Glomerular endothelial cell (primary cell): Measurements from ENCODE around the gene CNIH2. TPM values are rescaled to one million over a fixed set of nuclear protein-coding genes. Genes with fewer than 3 reads are reported as not detected.

Experiments
- DNase-seq: peaks from one replicate; pipeline ENCODE4 v3.0.0-alpha.2; 2011; ENCODE audit warnings: low read depth, low spot score; ENCODE audit errors: extremely low read depth
- total RNA-seq: library from RNA; depleted of rRNA; stranded (reverse); fragments of >200 nt; gene quantifications from 2 replicates; pipeline ENCODE4 v1.2.3, GENCODE V29; 2015

Gene CNIH2
- total RNA-seq, 1 donor from 2014 or later: not detected

DNA sequence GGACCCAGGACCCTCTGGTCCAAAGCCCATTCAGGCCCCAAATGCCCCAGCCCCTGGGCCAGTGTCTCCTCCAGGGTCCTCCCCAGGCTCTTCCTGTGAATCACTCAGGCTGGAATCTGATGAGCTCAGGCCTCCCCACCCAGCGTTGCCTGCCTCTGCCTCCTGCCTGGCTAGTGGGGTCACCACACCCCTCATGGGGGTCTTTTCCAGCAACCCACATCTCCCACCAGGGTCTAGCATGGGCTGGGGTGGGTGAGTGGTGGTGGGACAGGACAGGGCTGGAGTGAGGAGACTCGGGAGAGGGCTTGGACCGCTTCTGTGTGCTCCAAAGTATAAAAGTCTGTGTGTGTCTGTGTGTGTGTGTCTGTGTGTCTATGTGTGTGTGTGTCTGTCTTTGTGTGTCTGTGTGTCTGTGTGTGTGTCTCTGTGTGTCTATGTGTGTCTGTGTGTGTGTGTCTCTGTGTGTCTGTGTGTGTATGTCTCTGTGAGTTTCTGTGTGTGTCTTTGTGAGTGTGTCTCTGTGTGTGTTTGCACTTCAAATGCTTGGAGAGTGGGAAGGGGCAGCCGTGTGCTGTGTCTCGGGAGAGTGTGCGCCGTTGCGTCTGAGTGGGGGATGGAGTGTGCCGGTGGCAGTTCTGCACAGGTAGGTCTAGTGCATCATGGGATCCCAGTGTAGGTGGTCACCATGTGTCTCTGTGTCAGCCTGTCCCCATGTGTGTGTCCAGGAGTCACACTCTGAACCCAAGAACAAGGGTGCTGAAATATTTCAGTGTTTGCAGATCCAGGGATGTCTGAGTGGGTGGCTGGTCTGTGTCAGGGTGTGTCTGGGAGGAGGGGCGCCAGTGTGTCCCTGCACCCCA lies 49.4 kb downstream of the CNIH2 start:
- no peak for DNase-seq

DNA sequence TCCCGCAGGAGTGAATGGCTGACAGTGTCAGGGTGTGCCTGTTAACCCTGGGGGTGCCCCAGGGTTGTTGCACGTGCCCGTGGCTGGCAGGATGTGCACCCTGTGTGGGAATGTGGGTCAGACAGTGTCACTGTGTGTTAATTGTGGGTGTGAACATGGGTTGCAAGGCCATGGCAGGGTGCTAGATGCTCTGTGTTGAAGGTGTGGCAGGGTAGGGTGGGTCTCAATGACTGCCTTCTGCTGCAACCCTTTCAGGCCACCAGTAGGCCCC lies 50.0 kb downstream of the CNIH2 start:
- DNase-seq: no peak

DNA sequence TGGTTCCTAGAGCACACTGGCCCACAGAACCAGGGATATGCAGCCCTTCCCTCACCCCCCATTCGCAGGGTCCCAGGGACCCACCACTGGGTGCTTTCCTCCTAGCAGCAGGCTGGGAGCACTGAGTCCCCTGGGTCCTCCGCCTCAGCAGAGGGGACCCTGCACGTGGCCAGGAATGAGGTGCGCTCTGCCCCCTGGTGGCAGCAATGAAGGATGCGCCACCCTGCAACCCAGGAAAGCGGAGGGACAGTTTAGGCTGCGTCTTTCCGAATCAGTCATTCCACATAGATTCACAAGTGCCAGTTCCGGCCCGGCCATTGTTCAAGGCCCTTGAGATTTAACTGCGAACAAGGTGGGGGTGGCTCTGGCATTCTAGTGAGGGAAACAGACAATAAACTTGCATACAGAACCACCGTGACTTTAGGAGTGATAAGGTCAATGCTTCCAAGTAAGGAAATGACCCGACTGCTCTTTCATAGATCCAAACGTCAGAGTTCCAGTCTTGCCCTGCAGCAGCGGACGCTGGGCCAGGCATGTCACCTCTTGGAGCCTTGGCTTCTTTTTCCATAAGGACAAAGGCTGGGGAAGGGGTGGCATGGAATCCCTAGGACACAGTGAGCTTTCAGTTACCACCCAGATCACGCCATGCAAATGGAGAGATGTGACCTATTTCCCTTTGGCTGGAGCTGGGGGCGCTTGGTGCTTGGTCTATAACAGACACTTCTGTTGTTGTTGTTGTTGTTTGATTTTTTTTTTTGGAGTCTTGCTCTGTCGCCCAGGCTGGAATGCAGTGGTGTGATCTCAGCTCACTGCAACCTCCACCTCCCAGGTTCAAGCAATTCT lies 50.5 kb downstream of the CNIH2 start:
- no peak for DNase-seq

DNA sequence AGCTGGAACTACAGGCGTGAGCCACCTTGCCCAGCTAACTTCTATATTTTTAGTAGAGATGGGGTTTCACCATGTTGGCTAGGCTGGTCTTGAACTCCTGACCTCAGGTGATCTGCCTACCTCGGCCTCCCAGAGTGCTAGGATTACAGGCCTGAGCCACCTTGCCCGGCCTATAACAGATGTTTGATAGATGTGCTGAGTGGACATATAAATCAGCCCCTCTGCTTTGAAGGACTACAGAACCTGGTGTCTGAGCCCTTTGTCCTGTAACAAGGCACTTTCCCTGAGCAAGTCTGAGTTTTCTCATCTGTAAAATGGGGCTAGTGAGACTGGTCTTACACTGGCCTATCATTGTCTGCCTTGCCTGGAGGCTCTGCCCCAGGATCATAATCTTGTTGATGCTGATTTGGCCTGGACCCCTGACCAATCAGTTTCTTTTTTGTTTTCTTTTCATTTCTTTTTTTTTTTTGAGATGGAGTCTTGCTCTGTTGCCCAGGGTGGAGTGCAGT lies 51.2 kb downstream of the CNIH2 start:
- DNase-seq: no peak

DNA sequence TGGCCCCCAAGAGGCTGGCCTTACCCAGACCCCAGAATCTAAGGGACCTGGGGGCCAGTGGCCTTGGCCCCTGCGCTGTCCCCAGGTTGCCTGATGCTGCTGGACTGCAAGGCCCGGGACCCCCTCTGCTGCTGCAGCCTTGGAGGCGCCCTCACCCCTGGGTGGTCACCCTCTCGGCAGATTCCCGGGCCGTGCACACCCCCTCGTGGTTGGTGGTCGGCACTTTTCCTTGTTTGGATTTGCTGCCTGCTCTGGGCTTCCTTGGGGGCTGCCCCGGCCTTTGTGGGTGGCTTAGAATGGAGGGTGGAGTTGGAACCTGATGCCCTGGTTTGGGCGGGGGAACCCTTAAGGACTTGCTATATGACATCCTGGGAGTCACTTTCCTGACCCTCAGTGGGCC lies 53.0 kb downstream of the CNIH2 start:
- no peak for DNase-seq

DNA sequence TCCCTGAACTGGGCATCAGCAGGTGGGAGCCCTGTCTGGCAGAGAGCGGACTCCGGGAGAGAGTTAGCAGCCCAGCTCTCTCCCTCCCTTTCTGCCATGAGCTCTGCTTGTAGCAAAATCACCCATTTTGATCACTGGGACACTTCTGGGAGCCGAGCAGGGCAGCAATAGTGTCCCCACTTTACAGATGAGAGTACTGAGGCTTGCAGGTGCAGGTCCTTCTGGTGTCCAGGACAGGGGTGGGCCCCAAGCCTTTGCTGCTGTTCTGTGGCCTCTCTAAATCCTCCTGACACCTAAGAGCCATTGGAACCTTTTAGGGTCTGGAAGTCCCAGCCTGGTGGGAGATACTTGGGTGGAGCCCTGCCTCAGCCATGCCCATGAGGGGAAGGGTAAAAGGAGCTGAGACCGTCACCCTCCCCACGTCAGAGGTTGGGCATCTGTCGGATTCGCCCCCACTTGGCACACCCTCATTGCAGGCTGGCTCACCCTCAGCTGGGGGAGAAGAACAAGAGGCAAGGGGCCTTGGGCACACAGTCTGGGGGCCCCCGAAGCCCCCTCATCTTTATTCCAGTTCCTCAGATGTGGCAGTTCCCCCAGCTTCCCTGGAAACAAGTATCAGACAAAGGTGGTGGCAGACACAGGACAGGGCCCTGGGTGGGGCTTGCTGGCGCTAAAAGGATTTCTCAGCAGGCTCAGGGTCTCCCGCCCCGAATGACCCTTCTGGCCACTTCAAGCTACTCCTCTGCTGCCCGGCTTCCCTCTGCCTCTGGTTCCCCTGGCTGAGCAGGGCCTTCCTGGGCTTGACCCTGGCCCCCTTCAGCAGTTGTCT lies 53.8 kb downstream of the CNIH2 start:
- no peak for DNase-seq

DNA sequence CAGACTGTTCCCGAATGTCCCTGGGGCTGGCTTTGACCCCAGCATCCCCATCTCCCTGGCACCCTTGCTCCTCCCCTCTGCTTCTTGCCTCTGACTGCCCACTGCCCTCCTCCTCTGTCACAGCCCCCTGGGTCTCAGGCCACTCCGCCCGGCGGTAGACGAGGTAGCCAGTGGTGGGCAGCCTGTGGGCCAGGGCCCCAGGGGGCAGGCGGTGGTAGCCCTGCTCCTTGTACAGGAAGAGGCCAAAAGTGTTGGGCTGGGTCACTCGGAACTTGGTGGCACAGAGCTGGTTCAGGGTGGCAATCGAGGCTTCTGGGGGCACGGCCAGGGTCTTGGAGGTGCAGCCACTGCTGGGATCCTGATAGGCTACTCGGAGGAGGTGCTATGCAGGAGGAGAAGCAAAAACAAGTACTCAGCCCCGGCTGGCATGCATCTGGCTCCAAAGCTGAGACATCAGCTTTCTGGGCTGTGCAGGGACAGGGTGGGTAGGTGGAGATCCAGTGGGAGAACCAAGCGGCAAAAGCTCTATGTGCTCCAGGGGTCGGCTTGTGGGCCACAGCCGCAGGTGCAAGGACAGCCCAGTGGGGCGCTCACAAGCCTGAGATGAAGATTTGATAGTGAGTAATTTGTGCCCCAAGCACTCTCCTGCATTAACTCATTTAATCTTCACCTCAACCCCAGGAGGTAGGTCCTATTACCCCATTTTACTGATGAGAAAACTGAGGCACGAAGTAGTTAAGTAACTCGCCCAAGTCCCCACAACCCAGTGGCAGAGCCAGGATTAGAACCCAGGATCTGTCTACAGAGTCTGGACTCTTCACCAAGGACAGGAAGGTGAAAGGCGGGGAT lies 54.6 kb downstream of the CNIH2 start:
- no peak for DNase-seq

DNA sequence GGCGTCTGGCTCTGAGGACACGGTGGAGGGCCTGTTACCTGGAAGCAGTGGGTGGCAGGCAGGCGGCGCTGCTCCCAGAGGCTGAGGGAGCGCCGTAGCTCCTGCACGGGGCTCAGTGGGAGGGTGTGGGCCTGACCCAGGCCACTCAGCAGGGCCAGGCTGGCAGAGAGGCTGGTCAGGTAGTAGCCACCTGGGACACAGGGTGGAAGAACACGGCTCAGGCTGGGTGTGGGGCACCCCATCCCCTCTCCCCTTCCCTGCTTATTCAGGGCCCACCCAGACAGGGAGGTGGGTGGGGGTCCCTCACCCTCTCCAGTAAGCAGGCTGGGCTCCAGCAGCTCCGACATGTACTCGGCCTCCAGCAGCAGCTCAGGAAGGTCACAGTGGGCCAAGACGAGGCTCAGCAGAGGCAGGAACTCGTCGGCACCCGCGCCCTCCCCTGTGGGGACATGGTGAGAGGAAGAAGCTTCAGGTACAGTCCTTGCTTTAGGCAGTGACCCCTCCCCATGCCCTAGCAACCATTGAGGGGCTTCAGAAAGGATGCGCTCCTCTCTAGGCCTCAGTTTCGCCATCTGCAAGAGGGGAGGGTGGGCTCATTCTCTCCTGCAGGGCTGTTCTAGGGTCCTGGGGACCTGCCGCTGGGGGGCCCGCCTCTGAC lies 55.4 kb downstream of the CNIH2 start:
- no peak for DNase-seq

Other genes with a start within 250 kb of the CNIH2 start
- 0.23 TPM in 1 of 2 replicates, not detected in the other for gene GAL3ST3, start 229.0 kb upstream of the CNIH2 start, total RNA-seq
- gene SF3B2, start 225.8 kb upstream of the CNIH2 start, total RNA-seq: 129 and 162 TPM in 2 replicates
- gene PACS1, start 207.9 kb upstream of the CNIH2 start, total RNA-seq: 40.0 and 74.4 TPM in 2 replicates
- gene KLC2, start 20.5 kb upstream of the CNIH2 start, total RNA-seq: 20.7 and 35.5 TPM in 2 replicates
- 179 and 180 TPM in 2 replicates for gene RAB1B, start 9.5 kb upstream of the CNIH2 start, total RNA-seq
- 120 and 142 TPM in 2 replicates for gene YIF1A, start 11.0 kb downstream of the CNIH2 start, total RNA-seq
- 0.05 and 0.58 TPM in 2 replicates for gene TMEM151A, start 13.7 kb downstream of the CNIH2 start, total RNA-seq
- 1.1 and 2.1 TPM in 2 replicates for gene CD248, start 38.9 kb downstream of the CNIH2 start, total RNA-seq
- gene RIN1, start 58.3 kb downstream of the CNIH2 start, total RNA-seq: 17.2 and 18.7 TPM in 2 replicates
- 60.6 and 65.2 TPM in 2 replicates for gene BRMS1, start 66.9 kb downstream of the CNIH2 start, total RNA-seq
- gene B4GAT1, start 69.5 kb downstream of the CNIH2 start, total RNA-seq: 48.2 and 53.3 TPM in 2 replicates
- gene SLC29A2, start 93.6 kb downstream of the CNIH2 start, total RNA-seq: 0.48 and 1.2 TPM in 2 replicates
- gene NPAS4, start 142.9 kb downstream of the CNIH2 start, total RNA-seq: not detected in 2 replicates
- gene MRPL11, start 160.7 kb downstream of the CNIH2 start, total RNA-seq: 30.1 and 41.2 TPM in 2 replicates
- 4.7 and 4.8 TPM in 2 replicates for gene PELI3, start 188.7 kb downstream of the CNIH2 start, total RNA-seq
- gene DPP3, start 202.3 kb downstream of the CNIH2 start, total RNA-seq: 74.5 and 98.1 TPM in 2 replicates
- 42.0 and 47.0 TPM in 2 replicates for gene BBS1, start 232.5 kb downstream of the CNIH2 start, total RNA-seq